ENCODE data around the gene GNAI3. TPM values are rescaled to one million over a fixed set of nuclear protein-coding genes. Genes with fewer than 3 reads are reported as not detected.

The GNAI3 gene
- total and polyA plus RNA-seq, 2 donors (not counting 3 experiments of a cell fraction or from before 2014, with no cell fraction given), result 5.0 to 14.0 TPM

DNA sequence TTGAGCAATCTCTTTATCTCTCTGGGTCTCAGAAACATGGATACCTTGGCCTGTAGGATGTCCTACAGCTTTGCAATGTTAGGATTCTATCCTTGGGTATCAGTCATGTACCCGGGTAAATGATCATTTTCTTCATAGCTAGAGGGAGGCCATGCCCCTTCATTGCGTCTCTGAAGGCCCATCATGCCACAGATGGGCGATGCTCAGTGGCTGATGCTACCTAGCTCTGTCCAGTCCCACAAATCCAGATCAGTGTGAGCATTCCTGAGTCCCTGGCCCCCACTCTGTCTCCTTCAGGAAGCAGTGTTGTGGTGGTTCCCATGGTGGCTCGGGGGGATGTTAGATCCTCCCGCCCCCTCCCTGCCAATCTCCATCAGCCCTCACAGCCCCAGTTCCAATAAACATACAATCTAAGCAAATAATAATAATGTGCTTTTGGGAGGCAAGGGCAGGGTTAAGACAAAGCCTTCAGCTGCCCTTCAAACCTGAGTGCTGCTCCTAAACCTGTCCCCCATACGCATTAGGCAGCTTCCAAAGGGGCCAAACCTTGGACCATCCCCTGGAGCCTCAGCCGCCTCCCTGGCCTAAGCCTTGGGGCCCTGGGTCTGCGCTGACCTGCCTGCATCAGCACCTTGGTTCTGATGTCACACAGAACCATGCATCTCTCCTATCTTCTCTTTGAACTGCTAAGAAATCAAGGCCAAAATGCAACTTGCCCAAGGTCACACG, 9.4 kb upstream of the GNAI3 start:
- Histone ChIP-seq H3K27ac (ENCODE audit: insufficient read depth, low read depth, low read length) (no peak overlapping the region), H3K9me1 (replicated peaks; ENCODE audit: control insufficient read depth, extremely low read depth, insufficient read depth, low read length) (no peaks in the 10 kb centered on the region), H3K79me2 (ENCODE audit: control insufficient read depth, insufficient read depth, low read length) (no peaks in the 10 kb centered on the region), H2AFZ (ENCODE audit: low read depth, low read length) (no peak overlapping the region), H4K20me1 (replicated peaks; ENCODE audit: control insufficient read depth, extremely low read depth, insufficient read depth, low read length) (no peaks in the 10 kb centered on the region), H3K27me3 (ENCODE audit: control insufficient read depth in 2 of 2, insufficient read depth in 2 of 2, low read length in 2 of 2) (no peaks in the 10 kb centered on the region), H3K4me1 (ENCODE audit: control insufficient read depth, extremely low read depth, insufficient read depth, low read length) (no peaks in the 10 kb centered on the region), H3K4me2 (ENCODE audit: insufficient read depth, low read length) (no peak overlapping the region), H3K36me3 (ENCODE audit: control insufficient read depth in 2 of 2, extremely low read depth in 1 of 2, insufficient read depth in 2 of 2, low read length in 2 of 2) (no peaks in the 10 kb centered on the region), H3K4me3 (replicated peaks in 1 of 3; ENCODE audit: insufficient read depth in 1 of 3, low read depth in 1 of 3, low read length in 3 of 3) (no peak overlapping the region), H3K9ac (replicated peaks; ENCODE audit: extremely low read depth, insufficient read depth, low read length) (no peak overlapping the region), H3K9me3 (replicated peaks; ENCODE audit: control insufficient read depth, insufficient read depth, low read length) (no peaks in the 10 kb centered on the region)
- TF ChIP-seq MYC (IDR thresholded peaks at IDR 0.05; ENCODE audit: low read depth, low read length), result no peak
- no peak for TF ChIP-seq FOS (IDR thresholded peaks at IDR 0.05; ENCODE audit: borderline replicate concordance, insufficient read depth, low read length)
- TF ChIP-seq CTCF (IDR thresholded peaks at IDR 0.05; ENCODE audit: extremely low read depth in 1 of 2, insufficient read depth in 1 of 2, low read depth in 1 of 2, low read length in 2 of 2), result no peak
- no peak for TF ChIP-seq EZH2 (IDR thresholded peaks at IDR 0.05; ENCODE audit: borderline replicate concordance, low read depth, low read length, severe bottlenecking)
- TF ChIP-seq POLR2AphosphoS5 (IDR thresholded peaks at IDR 0.05; ENCODE audit: insufficient read depth, low read depth, low read length), result no peak
- no peak for TF ChIP-seq JUN (IDR thresholded peaks at IDR 0.05; ENCODE audit: borderline replicate concordance, insufficient read depth, insufficient read length, low read depth)
- dilution Hi-C loops (cut with MboI; ENCODE audit: extremely low pct_ligation_motif_present, low sequenced_read_pairs), result no loop called here
- no peak for FAIRE-seq
- DNase-seq (ENCODE audit: low read depth, low spot score), result no peak
- ChIA-PET CTCF (interaction anchor here (0.9 to 18.7 kb wide), 5 partner anchors 9 to 102 kb away, joined by 3 to 955 read pairs (median 5); partner anchors contain the start of genes AMIGO1 and CYB561D1), POLR2A (no interaction called here)
- no TSS peak for BruUV-seq (replicated peaks)
- intact Hi-C loops (cut with micrococcal nuclease), result no loop called here

All from endothelial cell of umbilical vein (primary cell).